Measurements from ENCODE around the gene BRD4. TPM values are rescaled to one million over a fixed set of nuclear protein-coding genes. Genes with fewer than 3 reads are reported as not detected.

The BRD4 gene
- total RNA-seq, 4 donors from 2014 or later: 64.8 to 83.2 (median 73.9) TPM

DNA sequence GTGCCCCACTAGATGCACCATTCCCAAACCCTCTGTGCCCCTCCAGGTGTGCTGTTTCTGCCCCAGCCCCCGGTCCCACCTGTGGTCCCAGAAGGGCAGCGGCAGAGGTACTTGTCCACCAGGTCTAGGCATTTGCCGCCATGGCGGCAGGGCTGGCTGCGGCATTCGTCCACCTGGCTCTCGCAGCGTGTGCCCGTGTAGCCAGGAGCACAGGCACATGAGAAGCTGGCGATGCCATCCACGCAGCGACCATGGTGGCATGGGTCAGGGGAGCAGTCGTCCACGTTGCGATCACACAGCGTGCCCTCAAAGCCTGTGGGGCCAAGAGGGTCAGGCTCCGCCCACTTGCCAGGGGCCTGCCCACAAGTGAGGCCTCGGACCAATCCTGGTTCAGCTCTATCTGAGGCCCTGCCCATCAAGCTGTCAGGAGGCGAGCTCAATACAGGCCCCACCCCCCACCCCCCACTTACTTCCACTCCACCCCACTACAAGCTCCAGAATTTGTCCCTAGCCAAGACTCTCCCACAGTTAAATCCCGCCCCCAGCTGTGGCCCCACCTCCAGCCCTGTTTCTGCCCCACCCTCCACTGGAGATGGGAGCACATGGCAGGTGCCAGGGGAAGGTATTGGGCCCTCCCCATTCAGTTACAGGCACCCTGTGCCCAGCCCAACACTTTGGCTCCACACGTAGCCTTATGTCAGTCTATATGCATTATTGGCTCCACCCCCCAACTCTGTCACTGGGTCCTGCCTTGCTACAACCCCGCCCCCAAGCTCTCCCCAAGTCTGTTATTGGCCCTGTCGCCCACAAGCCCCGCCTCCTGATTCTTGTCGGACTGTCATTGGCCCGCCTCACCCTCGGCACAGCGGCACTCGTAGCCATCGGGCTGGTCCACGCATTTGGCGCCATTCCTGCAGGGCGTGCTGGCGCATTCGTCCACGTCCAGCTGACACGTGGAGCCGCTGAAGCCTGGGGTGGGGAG is 145.0 kb downstream of the BRD4 start:
- DNase-seq (no peak), ATAC-seq (no peak)
- Histone ChIP-seq H3K4me3 (no peak overlapping the region), H3K27ac (peak overlapping the region in 2 of 4 donors; percentile 21 to 31), H3K4me1 (no peaks in the 10 kb centered on the region), H3K36me3 (no peaks in the 10 kb centered on the region), H3K9me3 (no peaks in the 10 kb centered on the region), H3K27me3 (peaks cover 0 to 3% (median 0%) of the 10 kb centered on the region in 3 donors)
- intact Hi-C loops (cut with DNase I; ENCODE audit: low total_unique reads) (no loop called here), in situ Hi-C loops (cut with MboI; ENCODE audit: low sequenced_read_pairs in 4 of 4) (no loop called here)
- TF ChIP-seq POLR2A (IDR thresholded peaks at IDR 0.05): no peak
- TF ChIP-seq, protein P1, sequence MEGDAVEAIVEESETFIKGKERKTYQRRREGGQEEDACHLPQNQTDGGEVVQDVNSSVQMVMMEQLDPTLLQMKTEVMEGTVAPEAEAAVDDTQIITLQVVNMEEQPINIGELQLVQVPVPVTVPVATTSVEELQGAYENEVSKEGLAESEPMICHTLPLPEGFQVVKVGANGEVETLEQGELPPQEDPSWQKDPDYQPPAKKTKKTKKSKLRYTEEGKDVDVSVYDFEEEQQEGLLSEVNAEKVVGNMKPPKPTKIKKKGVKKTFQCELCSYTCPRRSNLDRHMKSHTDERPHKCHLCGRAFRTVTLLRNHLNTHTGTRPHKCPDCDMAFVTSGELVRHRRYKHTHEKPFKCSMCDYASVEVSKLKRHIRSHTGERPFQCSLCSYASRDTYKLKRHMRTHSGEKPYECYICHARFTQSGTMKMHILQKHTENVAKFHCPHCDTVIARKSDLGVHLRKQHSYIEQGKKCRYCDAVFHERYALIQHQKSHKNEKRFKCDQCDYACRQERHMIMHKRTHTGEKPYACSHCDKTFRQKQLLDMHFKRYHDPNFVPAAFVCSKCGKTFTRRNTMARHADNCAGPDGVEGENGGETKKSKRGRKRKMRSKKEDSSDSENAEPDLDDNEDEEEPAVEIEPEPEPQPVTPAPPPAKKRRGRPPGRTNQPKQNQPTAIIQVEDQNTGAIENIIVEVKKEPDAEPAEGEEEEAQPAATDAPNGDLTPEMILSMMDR (IDR thresholded peaks at IDR 0.05 in 4 of 5, conservative IDR thresholded peaks at IDR 0.05 in 1 of 5): no peak

Other genes with a start within 250 kb of the BRD4 start
- gene SYDE1, start 225.1 kb downstream of the BRD4 start, total RNA-seq: 1 to 10 TPM; 3.2 to 6.3 (median 5.2) TPM
- 10 to 100 TPM in 3 of 4 donors, 1 to 10 TPM in 1; 6.4 to 53.3 (median 32.7) TPM for gene NOTCH3, start 131.5 kb downstream of the BRD4 start, total RNA-seq
- gene EPHX3, start 100.1 kb downstream of the BRD4 start, total RNA-seq: not detected
- gene AKAP8, start 47.2 kb upstream of the BRD4 start, total RNA-seq: 10 to 100 TPM; 26.0 to 41.5 (median 27.5) TPM
- 100 to 1,000 TPM in 1 of 4 donors, 10 to 100 TPM in 3; 69.3 to 142 (median 85.6) TPM for gene AKAP8L, start 86.4 kb upstream of the BRD4 start, total RNA-seq
- 10 to 100 TPM; 28.0 to 40.6 (median 32.5) TPM for gene WIZ, start 117.4 kb upstream of the BRD4 start, total RNA-seq
- 1 to 10 TPM in 1 of 4 donors, under 1 TPM in 2, not detected in 1; 0.36 to 1.6 (median 0.38) TPM for gene RASAL3, start 132.0 kb upstream of the BRD4 start, total RNA-seq
- not detected for gene PGLYRP2, start 147.0 kb upstream of the BRD4 start, total RNA-seq
- under 1 TPM in 3 of 4 donors, not detected in 1; 0.24 to 0.29 (median 0.25) TPM for gene CYP4F22, start 176.0 kb upstream of the BRD4 start, total RNA-seq

Measured in gastrocnemius medialis (tissue), 4 donors.